RWPE1 (cell line): Measurements from ENCODE around the gene RIMS3.
A peak's percentile ranks its signal among the peaks of the same experiment; 100 is the strongest.

ENCODE experiments used
- CTCF ChIA-PET: fragments of 350-600 bp; sonication (Branson Sonifier 250); formaldehyde crosslinking; extraction: SDS; loops from one replicate; lab custom pipeline; 2021; lab: Yijun Ruan, JAX
- POLR2A ChIA-PET: fragments of 400-600 bp; formaldehyde crosslinking; extraction: SDS; loops from one replicate; lab custom pipeline; 2020; ENCODE audit warnings: antibody characterized with exemption; ENCODE audit not compliant: low non-redundant PET; lab: Yijun Ruan, JAX
- DNase-seq: peaks from one replicate; pipeline ENCODE4 v3.0.0; 2012; ENCODE audit warnings: low spot score
- H3K27ac ChIP-seq: fragments of 450-650 bp; 2 replicates; pipeline ENCODE4 v1.5.1; 2017
- CTCF ChIP-seq: fragments of 450-650 bp; conservative IDR thresholded peaks from 2 replicates; pipeline ENCODE4 v1.5.1; 2017; ENCODE audit warnings: low read depth, mild to moderate bottlenecking

The RIMS3 gene

GRCh38 chr1:40709802-40710278, 44.4 kb upstream of the RIMS3 start:
- ChIA-PET CTCF (interaction anchor here (0.6 kb wide), 2 partner anchors 193 to 601 kb away, joined by 3 to 4 read pairs; no protein-coding TSS in a partner anchor), POLR2A (interaction anchor here (0.9 to 1.0 kb wide), 2 partner anchors 19 to 1097 kb away, joined by 3 read pairs; partner anchors contain the start of gene NFYC)
- H3K27ac ChIP-seq, result no peak overlapping the region
- no peak for TF ChIP-seq CTCF
- DNase-seq, result no peak

- peak; percentile 93 for DNase-seq
- peak overlapping the region; percentile 63 for H3K27ac ChIP-seq
- ChIA-PET POLR2A (interaction anchor here (0.6 to 0.9 kb wide), 2 partner anchors 841 to 1097 kb away, joined by 3 read pairs; no protein-coding TSS in a partner anchor), CTCF (interaction anchor here (0.6 to 0.7 kb wide), 2 partner anchors 22 to 602 kb away, joined by 4 read pairs; no protein-coding TSS in a partner anchor)
- no peak for TF ChIP-seq CTCF
These were observed 43.8 kb upstream of the RIMS3 start for GRCh38 chr1:40709100-40709801.

GRCh38 chr1:40708750-40709099, 43.2 kb upstream of the RIMS3 start:
- DNase-seq, result peak; percentile 96
- CTCF ChIA-PET, result interaction anchor here (0.7 kb wide), 1 partner anchor 21 kb away, joined by 4 read pairs; no protein-coding TSS in a partner anchor
- POLR2A ChIA-PET, result interaction anchor here (0.6 kb wide), 1 partner anchor 841 kb away, joined by 3 read pairs; no protein-coding TSS in a partner anchor
- peak overlapping the region; percentile 63; the same call in 1 of the 2 replicates for H3K27ac ChIP-seq
- no peak for TF ChIP-seq CTCF

- TF ChIP-seq CTCF, result no peak
- no peak overlapping the region for H3K27ac ChIP-seq
- no peak for DNase-seq
- ChIA-PET POLR2A (interaction anchor here (0.6 kb wide), 1 partner anchor 89 kb away, joined by 4 read pairs; no protein-coding TSS in a partner anchor), CTCF (no interaction called here)
These were observed 41.1 kb upstream of the RIMS3 start for GRCh38 chr1:40706626-40707025.

- ChIA-PET CTCF (interaction anchor here (0.5 kb wide), 1 partner anchor 92 kb away, joined by 3 read pairs; no protein-coding TSS in a partner anchor), POLR2A (no interaction called here)
- no peak for DNase-seq
- TF ChIP-seq CTCF, result no peak
- no peak overlapping the region for H3K27ac ChIP-seq
These were observed 39.6 kb upstream of the RIMS3 start for GRCh38 chr1:40704817-40705733.
